ENCODE data around the gene TUBA1B.

TUBA1B gene

GRCh38 chr12:49094975-49095365, 36.2 kb downstream of the TUBA1B start:
- Histone ChIP-seq H3K27ac (ENCODE audit: low read length) (no peak overlapping the region), H3K9me3 (ENCODE audit: control insufficient read depth, low read depth, low read length) (no peaks in the 10 kb centered on the region), H3K9ac (ENCODE audit: low read length) (no peak overlapping the region), H3K4me3 (ENCODE audit: low read length) (peak overlapping the region; percentile 49), H3K4me1 (ENCODE audit: control insufficient read depth, low read depth, low read length) (peaks cover 6% of the 10 kb centered on the region), H3K27me3 (ENCODE audit: control insufficient read depth, insufficient read depth, low read length) (peaks cover 60% of the 10 kb centered on the region), H3K36me3 (ENCODE audit: control insufficient read depth, low read depth, low read length) (peaks cover 2% of the 10 kb centered on the region)

- Histone ChIP-seq H3K36me3 (ENCODE audit: control insufficient read depth, low read depth, low read length) (no peaks in the 10 kb centered on the region), H3K4me1 (ENCODE audit: control insufficient read depth, low read depth, low read length) (peaks cover 6% of the 10 kb centered on the region), H3K9me3 (ENCODE audit: control insufficient read depth, low read depth, low read length) (no peaks in the 10 kb centered on the region), H3K4me3 (ENCODE audit: low read length) (peak within 1 kb of the TSS; percentile 49), H3K27ac (ENCODE audit: low read length) (no peak within 1 kb of the TSS), H3K9ac (ENCODE audit: low read length) (no peak within 1 kb of the TSS), H3K27me3 (ENCODE audit: control insufficient read depth, insufficient read depth, low read length) (peaks cover 66% of the 10 kb centered on the region)
Measured at GRCh38 chr12:49094160-49094974, 36.8 kb downstream of the TUBA1B start, which contains the start of gene DHH. Gene DHH, minus strand, starts transcription at chr12:49094801. Its CDS starts 289 bp downstream, at chr12:49094512.

DNA sequence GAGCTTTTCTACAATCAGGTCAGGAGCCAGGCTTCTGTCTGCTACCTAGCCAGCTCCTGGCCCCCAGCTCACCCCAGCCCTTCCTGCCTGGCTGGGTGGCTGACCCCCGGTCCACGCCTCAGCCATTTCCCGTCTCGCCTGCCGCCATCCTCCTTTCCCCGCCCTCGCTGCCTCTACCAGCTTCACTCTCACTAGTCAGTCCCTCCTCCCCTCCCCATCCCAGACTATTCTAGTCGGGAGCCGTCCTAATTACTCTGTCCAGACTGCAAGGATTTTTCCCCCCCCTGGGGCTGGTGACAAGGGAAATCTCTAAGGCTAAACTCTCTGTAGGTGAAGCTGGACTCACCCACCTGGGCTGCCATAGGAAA, 37.4 kb downstream of the TUBA1B start:
- no peak overlapping the region for H3K9ac ChIP-seq (ENCODE audit: low read length)
- H3K4me1 ChIP-seq (ENCODE audit: control insufficient read depth, low read depth, low read length): peaks cover 11% of the 10 kb centered on the region
- peak overlapping the region; percentile 49 for H3K4me3 ChIP-seq (ENCODE audit: low read length)
- H3K27ac ChIP-seq (ENCODE audit: low read length): no peak overlapping the region
- H3K9me3 ChIP-seq (ENCODE audit: control insufficient read depth, low read depth, low read length): no peaks in the 10 kb centered on the region
- H3K27me3 ChIP-seq (ENCODE audit: control insufficient read depth, insufficient read depth, low read length): peaks cover 72% of the 10 kb centered on the region
- H3K36me3 ChIP-seq (ENCODE audit: control insufficient read depth, low read depth, low read length): no peaks in the 10 kb centered on the region

DNA sequence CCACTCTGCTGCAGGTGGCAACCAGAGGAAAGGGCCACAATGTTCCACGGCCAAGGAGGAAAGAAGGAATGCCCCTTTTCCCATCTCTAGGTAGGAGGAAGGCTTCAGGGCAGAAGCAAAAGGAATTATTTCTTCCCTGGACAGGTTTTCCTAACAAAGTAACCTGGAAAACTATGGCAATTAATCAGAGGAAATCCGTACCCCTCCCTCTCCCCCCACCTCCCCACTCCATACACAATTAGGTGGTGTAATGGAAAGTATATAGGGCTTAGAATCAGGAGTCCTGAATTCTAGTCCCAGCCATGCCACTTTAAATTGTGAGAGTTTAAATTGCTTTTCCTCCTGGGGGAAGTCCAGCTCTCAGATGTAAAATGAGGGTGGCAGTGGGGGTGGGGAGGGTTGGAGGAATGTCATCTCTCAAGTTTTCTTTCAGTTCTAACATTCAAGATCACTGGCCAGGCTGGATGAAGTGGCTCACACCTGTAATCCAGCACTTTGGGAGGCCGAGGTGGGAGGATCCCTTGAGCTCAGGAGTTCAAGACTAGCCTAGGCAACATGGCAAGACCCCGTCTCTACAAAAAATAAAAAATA, 38.3 kb downstream of the TUBA1B start:
- peaks cover 81% of the 10 kb centered on the region for H3K27me3 ChIP-seq (ENCODE audit: control insufficient read depth, insufficient read depth, low read length)

DNA sequence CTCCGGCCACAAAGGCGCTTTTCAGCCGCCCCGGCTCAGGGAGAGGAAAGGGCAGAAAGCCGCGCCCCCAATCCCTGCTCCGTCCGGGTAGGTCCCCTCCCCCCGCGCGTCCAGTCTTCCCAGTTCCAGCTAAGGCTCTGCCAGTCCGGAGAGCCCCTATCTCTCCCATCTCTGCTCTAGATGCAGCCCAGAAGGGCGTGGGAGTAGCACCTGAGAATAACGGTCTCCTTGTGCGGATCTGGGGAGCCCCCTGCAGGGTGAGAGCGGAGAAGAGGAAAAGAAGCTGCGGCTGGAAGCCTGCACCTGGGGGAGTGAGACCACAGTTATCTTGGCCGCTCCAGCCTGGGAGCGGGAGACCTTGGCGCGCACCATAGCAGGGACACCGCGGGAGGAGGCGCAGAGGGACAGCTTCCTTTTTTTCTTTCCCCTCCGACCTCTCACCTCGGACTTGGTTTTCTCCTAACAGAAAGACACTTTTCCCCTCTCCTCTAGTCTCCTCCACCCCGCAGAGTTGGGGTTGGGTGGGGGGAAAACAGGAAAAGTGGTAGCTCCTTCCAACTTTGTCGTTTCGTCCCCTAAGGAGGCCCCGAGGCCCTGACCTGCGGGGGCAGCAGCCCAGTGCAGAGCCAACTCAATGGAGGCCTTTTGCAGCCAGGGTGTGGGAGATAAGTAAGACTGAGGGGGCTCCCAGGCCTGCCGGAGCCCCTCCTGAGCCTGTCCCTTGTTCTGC, 38.9 kb downstream of the TUBA1B start:
- H3K9ac ChIP-seq (ENCODE audit: low read length): no peak overlapping the region
- peak overlapping the region; percentile 43 for H3K4me3 ChIP-seq (ENCODE audit: low read length)
- peaks cover 13% of the 10 kb centered on the region for H3K4me1 ChIP-seq (ENCODE audit: control insufficient read depth, low read depth, low read length)
- H3K27me3 ChIP-seq (ENCODE audit: control insufficient read depth, insufficient read depth, low read length): peaks cover 87% of the 10 kb centered on the region
- H3K36me3 ChIP-seq (ENCODE audit: control insufficient read depth, low read depth, low read length): no peaks in the 10 kb centered on the region
- H3K9me3 ChIP-seq (ENCODE audit: control insufficient read depth, low read depth, low read length): no peaks in the 10 kb centered on the region
- H3K27ac ChIP-seq (ENCODE audit: low read length): no peak overlapping the region

More for the DNA sequence above, 38.3 kb downstream of the TUBA1B start:
- Histone ChIP-seq H3K9ac (ENCODE audit: low read length) (no peak overlapping the region), H3K4me3 (ENCODE audit: low read length) (no peak overlapping the region), H3K4me1 (ENCODE audit: control insufficient read depth, low read depth, low read length) (peaks cover 13% of the 10 kb centered on the region), H3K9me3 (ENCODE audit: control insufficient read depth, low read depth, low read length) (no peaks in the 10 kb centered on the region), H3K27ac (ENCODE audit: low read length) (no peak overlapping the region), H3K36me3 (ENCODE audit: control insufficient read depth, low read depth, low read length) (no peaks in the 10 kb centered on the region)

DNA sequence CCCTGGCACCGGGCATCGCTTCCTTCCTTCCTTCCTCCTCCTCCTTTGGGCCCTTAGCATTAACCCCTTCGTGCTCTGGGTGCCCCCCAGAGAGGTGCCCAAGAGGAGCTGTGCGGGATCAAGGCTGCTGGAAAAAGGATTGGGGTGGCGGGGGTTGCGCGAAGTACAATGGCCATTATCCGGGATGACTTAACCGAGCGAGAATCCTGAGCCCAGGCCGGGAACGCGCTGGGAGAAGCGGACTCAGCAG, 39.4 kb downstream of the TUBA1B start:
- Histone ChIP-seq H3K9me3 (ENCODE audit: control insufficient read depth, low read depth, low read length) (no peaks in the 10 kb centered on the region), H3K27me3 (ENCODE audit: control insufficient read depth, insufficient read depth, low read length) (peaks cover 92% of the 10 kb centered on the region), H3K36me3 (ENCODE audit: control insufficient read depth, low read depth, low read length) (no peaks in the 10 kb centered on the region), H3K27ac (ENCODE audit: low read length) (no peak overlapping the region), H3K4me1 (ENCODE audit: control insufficient read depth, low read depth, low read length) (peaks cover 13% of the 10 kb centered on the region), H3K9ac (ENCODE audit: low read length) (no peak overlapping the region), H3K4me3 (ENCODE audit: low read length) (peak overlapping the region; percentile 43)

GRCh38 chr12:49091056-49091835, 39.9 kb downstream of the TUBA1B start:
- peak overlapping the region; percentile 43 for H3K4me3 ChIP-seq (ENCODE audit: low read length)
- H3K36me3 ChIP-seq (ENCODE audit: control insufficient read depth, low read depth, low read length): no peaks in the 10 kb centered on the region
- no peaks in the 10 kb centered on the region for H3K9me3 ChIP-seq (ENCODE audit: control insufficient read depth, low read depth, low read length)
- no peak overlapping the region for H3K27ac ChIP-seq (ENCODE audit: low read length)
- H3K9ac ChIP-seq (ENCODE audit: low read length): no peak overlapping the region
- peaks cover 98% of the 10 kb centered on the region for H3K27me3 ChIP-seq (ENCODE audit: control insufficient read depth, insufficient read depth, low read length)
- H3K4me1 ChIP-seq (ENCODE audit: control insufficient read depth, low read depth, low read length): peaks cover 13% of the 10 kb centered on the region

DNA sequence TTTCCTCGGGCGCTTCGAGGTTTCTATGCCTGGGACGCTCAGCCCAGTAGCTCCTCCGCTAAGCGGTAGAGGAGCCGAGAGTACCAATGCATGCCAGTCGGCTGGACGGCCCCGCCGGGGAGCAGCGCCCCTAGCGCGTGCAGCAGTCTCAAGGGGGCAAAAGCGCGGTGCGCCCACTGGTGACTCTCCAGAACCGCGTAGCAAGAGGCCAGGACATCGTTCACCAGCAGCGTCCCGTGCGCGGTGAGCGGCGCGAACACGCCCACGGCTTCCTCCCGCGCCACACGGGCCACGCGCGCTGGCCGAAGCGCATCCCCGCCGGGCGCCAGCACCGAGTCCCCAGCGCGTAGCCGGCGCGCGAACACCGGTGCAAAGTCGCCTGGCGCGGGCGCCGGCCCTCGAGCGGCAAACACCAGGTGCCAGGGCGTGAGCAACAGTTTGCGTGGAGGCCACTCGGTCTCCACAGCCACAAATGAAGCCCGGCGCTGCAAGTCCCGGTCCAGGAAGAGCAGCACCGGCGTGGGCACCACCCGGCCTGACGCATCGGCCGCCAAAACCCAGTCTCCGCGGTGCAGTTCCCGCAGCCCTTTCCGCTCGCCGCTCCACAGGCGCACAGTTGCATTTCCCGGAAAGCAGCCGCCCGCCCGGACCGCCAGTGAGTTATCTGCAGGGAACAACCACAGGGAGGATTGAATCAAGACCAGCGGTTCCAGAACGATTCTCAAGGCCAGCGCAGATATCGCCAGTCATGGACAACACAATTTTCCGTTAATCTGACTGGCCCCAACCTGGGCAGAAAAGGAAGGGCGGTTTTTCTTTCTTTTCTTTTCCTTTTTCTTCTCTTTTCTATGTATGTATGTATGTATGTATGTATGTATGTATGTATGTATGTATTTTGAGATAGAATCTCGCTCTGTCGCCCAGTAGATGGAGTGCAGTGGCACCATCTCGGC, 41.1 kb downstream of the TUBA1B start:
- peaks cover 92% of the 10 kb centered on the region for H3K27me3 ChIP-seq (ENCODE audit: control insufficient read depth, insufficient read depth, low read length)
- peak overlapping the region; percentile 28 for H3K4me3 ChIP-seq (ENCODE audit: low read length)
- H3K4me1 ChIP-seq (ENCODE audit: control insufficient read depth, low read depth, low read length): peaks cover 13% of the 10 kb centered on the region
- no peaks in the 10 kb centered on the region for H3K36me3 ChIP-seq (ENCODE audit: control insufficient read depth, low read depth, low read length)
- no peaks in the 10 kb centered on the region for H3K9me3 ChIP-seq (ENCODE audit: control insufficient read depth, low read depth, low read length)
- no peak overlapping the region for H3K9ac ChIP-seq (ENCODE audit: low read length)
- no peak overlapping the region for H3K27ac ChIP-seq (ENCODE audit: low read length)

DNA sequence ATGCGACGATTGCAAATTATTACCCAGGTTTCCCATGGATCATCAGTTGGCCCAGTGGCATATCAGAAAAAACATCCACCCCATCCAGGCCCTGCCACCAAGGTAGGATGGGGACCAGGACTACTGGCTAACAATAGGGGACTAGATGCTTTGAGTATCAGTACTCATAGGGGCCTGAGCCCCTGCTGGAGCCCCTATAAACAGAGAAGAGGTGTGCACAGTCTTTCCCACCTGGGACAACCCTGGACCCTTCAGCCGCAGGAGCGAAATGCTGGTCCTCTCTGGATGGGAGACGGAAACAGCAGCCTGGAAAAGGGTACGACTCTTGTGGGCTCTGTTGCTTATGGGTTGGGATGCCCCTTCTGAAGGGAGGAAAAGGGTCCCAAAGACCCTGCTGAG, 42.3 kb downstream of the TUBA1B start:
- no peaks in the 10 kb centered on the region for H3K36me3 ChIP-seq (ENCODE audit: control insufficient read depth, low read depth, low read length)
- no peak overlapping the region for H3K4me3 ChIP-seq (ENCODE audit: low read length)
- H3K9me3 ChIP-seq (ENCODE audit: control insufficient read depth, low read depth, low read length): no peaks in the 10 kb centered on the region
- H3K9ac ChIP-seq (ENCODE audit: low read length): no peak overlapping the region
- H3K4me1 ChIP-seq (ENCODE audit: control insufficient read depth, low read depth, low read length): peaks cover 13% of the 10 kb centered on the region
- peaks cover 80% of the 10 kb centered on the region for H3K27me3 ChIP-seq (ENCODE audit: control insufficient read depth, insufficient read depth, low read length)
- no peak overlapping the region for H3K27ac ChIP-seq (ENCODE audit: low read length)

DNA sequence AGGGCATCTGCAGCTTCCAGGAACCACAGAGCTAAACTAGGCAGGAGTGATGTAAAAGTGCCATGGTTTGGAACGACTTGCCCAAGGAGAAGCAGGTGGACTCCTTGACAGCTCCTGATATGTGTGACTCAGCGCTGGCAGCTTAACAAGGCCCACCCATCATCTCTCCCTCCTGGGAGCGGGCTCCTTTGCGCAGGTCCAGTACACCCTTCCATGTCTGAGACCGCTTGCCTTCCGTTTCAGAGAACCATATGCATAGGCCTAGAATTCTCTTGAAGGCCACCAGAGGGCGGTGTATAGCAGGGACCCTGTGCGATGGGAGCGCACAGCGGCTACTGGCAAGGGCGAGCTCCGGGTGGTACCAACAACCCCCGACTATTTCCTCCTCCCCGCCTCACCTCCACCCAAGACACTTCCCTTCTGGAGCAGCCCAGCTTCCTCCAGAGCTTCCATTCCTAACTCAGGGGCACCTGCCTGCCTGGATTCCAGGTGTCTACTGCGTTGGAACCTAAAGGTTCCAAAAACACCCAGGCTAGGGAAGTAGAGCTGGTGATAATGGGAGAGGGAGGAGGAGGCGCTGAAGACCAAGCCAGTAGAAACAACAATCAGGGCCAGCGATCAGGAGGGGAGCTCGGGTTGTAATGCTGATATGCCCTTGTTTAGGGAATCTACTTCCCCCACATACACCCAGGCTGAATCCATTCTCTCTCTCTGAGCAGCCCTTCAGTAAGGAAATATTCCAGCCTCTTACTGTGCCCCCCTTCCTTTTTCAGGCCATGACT, 42.9 kb downstream of the TUBA1B start:
- peaks cover 75% of the 10 kb centered on the region for H3K27me3 ChIP-seq (ENCODE audit: control insufficient read depth, insufficient read depth, low read length)
- peaks cover 13% of the 10 kb centered on the region for H3K4me1 ChIP-seq (ENCODE audit: control insufficient read depth, low read depth, low read length)
- H3K36me3 ChIP-seq (ENCODE audit: control insufficient read depth, low read depth, low read length): no peaks in the 10 kb centered on the region
- H3K9ac ChIP-seq (ENCODE audit: low read length): no peak overlapping the region
- H3K27ac ChIP-seq (ENCODE audit: low read length): no peak overlapping the region
- no peak overlapping the region for H3K4me3 ChIP-seq (ENCODE audit: low read length)
- H3K9me3 ChIP-seq (ENCODE audit: control insufficient read depth, low read depth, low read length): no peaks in the 10 kb centered on the region

Data from iPS-18a (cell line).